ENCODE data around the gene SLC13A3. TPM values are rescaled to one million over a fixed set of nuclear protein-coding genes. Genes with fewer than 3 reads are reported as not detected.

Gene SLC13A3
- total RNA-seq, 2 donors from 2014 or later = 0.21 TPM; not detected in 1

- no peak overlapping the region for H3K27ac Mint-ChIP-seq
- DNase-seq (no peak), ATAC-seq (replicated peaks in 1 of 2) (no peak)
- H3K4me1 Mint-ChIP-seq (ENCODE audit: low read depth) = no peaks in the 10 kb centered on the region
- H3K36me3 Mint-ChIP-seq (ENCODE audit: insufficient read depth in 2 of 2) = no peaks in the 10 kb centered on the region
- H3K27me3 Mint-ChIP-seq (ENCODE audit: low read depth) = no peaks in the 10 kb centered on the region
- H3K4me3 Mint-ChIP-seq = no peak overlapping the region
- H3K9me3 Mint-ChIP-seq = no peaks in the 10 kb centered on the region
Observed at GRCh38 chr20:46642969-46643343, 8.3 kb downstream of the SLC13A3 start.

DNA sequence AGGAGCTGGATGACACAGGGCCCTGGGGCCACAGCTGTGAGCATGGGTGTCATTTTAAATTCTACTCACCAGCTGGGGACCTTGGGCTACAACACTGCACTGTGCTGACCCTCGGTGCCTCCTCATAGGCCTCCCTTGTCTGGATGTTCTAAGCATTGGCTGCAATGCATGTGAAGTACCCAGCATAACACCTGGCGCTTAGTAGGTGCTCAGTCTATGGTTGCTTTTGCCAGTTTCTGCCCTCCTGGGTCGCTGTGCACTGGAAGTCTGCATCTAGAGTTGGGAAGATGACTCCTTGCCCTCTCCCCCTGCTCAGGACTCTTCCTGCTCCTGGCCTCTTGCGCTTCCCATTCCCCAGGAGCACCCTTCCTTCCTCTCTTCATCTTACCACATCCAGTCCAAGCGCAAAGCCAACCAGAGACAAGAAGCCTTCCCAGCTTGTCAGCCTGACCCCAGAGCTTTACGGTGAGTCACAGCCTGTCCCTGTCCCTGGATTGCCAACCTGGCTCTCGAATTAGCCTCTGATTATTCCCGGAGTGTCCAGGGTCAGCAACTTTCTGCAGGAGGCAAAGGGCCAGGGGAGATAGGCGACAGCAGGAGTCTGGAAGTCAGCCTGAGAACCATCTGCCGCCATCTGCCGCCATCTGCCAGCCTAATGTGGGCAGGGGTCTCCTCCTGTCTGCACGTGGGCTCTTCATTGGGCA is 8.8 kb downstream of the SLC13A3 start:
- Mint-ChIP-seq H3K27ac (no peak overlapping the region), H3K27me3 (ENCODE audit: low read depth) (no peaks in the 10 kb centered on the region), H3K4me3 (no peak overlapping the region), H3K36me3 (ENCODE audit: insufficient read depth in 2 of 2) (no peaks in the 10 kb centered on the region), H3K9me3 (no peaks in the 10 kb centered on the region), H3K4me1 (ENCODE audit: low read depth) (no peaks in the 10 kb centered on the region)
- ATAC-seq (replicated peaks in 1 of 2) (no peak), DNase-seq (no peak)

DNA sequence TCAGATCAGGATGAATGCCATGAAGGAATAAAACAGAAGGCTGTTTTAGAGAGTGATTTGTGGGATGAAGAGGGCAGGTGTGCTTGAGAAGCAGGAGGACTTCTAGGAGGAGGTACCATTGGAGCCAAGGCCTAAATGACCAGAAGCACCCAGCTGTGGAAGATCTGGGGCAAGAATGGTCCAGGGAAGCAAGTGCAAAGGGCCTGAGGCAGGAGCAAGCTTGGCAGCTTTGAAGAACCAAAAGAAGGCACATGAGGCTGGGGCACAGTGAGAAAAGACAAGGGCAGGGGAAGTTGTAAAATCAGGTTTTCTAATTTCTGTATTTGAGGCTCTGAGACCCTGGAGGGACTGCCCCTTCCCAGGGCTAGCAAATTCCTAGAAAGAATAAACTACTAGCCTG is 9.8 kb downstream of the SLC13A3 start:
- H3K27me3 Mint-ChIP-seq (ENCODE audit: low read depth) = no peaks in the 10 kb centered on the region

GRCh38 chr20:46640536-46641311 is 10.5 kb downstream of the SLC13A3 start:
- Mint-ChIP-seq H3K9me3 (no peaks in the 10 kb centered on the region), H3K4me3 (no peak overlapping the region), H3K36me3 (ENCODE audit: insufficient read depth in 2 of 2) (no peaks in the 10 kb centered on the region), H3K27me3 (ENCODE audit: low read depth) (no peaks in the 10 kb centered on the region), H3K27ac (no peak overlapping the region), H3K4me1 (ENCODE audit: low read depth) (no peaks in the 10 kb centered on the region)
- no peak for ATAC-seq (replicated peaks in 1 of 2)
- DNase-seq = no peak

More for the DNA sequence above, 9.8 kb downstream of the SLC13A3 start:
- Mint-ChIP-seq H3K36me3 (ENCODE audit: insufficient read depth in 2 of 2) (no peaks in the 10 kb centered on the region), H3K4me3 (no peak overlapping the region), H3K27ac (no peak overlapping the region), H3K4me1 (ENCODE audit: low read depth) (no peaks in the 10 kb centered on the region), H3K9me3 (no peaks in the 10 kb centered on the region)
- no peak for DNase-seq
- no peak for ATAC-seq (replicated peaks in 1 of 2)

GRCh38 chr20:46640044-46640443 is 11.2 kb downstream of the SLC13A3 start:
- DNase-seq = no peak
- H3K9me3 Mint-ChIP-seq = no peaks in the 10 kb centered on the region
- H3K27me3 Mint-ChIP-seq (ENCODE audit: low read depth) = no peaks in the 10 kb centered on the region
- H3K36me3 Mint-ChIP-seq (ENCODE audit: insufficient read depth in 2 of 2) = no peaks in the 10 kb centered on the region
- no peak for ATAC-seq (replicated peaks in 1 of 2)
- H3K27ac Mint-ChIP-seq = no peak overlapping the region
- H3K4me3 Mint-ChIP-seq = no peak overlapping the region
- H3K4me1 Mint-ChIP-seq (ENCODE audit: low read depth) = no peaks in the 10 kb centered on the region

DNA sequence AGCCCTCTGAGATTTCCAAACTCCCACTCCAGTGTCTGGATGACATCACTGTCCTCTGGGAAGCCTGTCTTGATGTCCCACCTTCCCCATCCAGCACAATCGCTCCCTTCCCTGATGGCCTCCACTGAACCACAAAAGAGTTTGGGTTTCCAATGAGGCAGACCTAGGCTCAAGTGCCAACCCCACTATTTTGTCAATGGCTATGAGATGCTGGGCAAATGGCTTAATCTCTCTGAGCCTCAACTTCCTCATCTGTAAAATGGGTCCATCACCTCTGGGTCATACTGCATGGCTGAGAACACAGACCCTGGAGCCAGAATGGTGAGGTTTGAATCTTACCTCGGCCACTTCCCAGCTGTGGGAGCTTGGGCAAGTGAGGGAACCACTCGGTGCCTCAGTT is 11.7 kb downstream of the SLC13A3 start:
- Mint-ChIP-seq H3K4me1 (ENCODE audit: low read depth) (no peaks in the 10 kb centered on the region), H3K9me3 (no peaks in the 10 kb centered on the region), H3K27me3 (ENCODE audit: low read depth) (no peaks in the 10 kb centered on the region), H3K27ac (no peak overlapping the region), H3K36me3 (ENCODE audit: insufficient read depth in 2 of 2) (no peaks in the 10 kb centered on the region), H3K4me3 (no peak overlapping the region)
- DNase-seq (no peak), ATAC-seq (replicated peaks in 1 of 2) (no peak)

GRCh38 chr20:46638898-46639274 is 12.4 kb downstream of the SLC13A3 start:
- Mint-ChIP-seq H3K27me3 (ENCODE audit: low read depth) (no peaks in the 10 kb centered on the region), H3K9me3 (no peaks in the 10 kb centered on the region), H3K36me3 (ENCODE audit: insufficient read depth in 2 of 2) (no peaks in the 10 kb centered on the region), H3K27ac (no peak overlapping the region), H3K4me3 (no peak overlapping the region), H3K4me1 (ENCODE audit: low read depth) (no peaks in the 10 kb centered on the region)
- ATAC-seq (replicated peaks in 1 of 2) = no peak
- DNase-seq = no peak

DNA sequence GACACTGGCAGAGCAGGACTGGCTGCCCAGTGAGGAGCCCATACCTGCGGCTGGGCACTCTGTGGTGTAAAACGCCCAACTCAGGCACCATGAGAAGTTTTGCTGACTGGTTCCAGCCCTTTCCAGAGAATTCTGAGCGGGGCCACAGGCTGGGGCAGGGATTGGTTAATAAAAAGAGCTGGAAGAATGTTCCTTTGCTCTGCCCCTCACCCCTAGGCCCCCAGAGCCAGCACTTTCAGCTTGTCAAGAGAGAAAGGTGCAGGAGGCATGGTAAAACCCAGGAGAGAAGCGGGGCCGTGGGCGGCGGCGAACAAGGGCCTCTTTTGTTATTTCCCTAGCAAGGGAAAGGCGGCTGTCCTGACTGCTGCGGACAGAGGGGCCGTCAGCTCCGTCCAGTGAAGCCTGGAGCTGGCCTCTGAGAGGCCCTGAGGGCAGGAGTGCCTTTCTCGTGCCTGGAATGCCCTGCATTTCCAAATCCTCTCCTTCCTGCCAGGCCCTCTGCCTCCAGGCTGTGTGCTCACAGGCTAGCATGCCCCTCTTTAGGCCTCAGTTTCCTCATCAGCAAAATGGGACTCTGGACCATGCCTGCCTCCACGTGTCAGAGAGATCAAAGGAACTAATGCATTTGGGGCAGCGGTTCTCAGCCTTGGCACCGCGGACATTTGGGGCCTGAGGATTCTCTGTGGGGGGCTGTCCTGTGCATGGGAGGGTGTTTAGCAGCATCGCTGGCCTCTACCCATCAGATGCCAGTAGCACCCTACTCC is 12.9 kb downstream of the SLC13A3 start:
- H3K4me3 Mint-ChIP-seq = no peak overlapping the region
- H3K4me1 Mint-ChIP-seq (ENCODE audit: low read depth) = no peaks in the 10 kb centered on the region
- no peaks in the 10 kb centered on the region for H3K27me3 Mint-ChIP-seq (ENCODE audit: low read depth)
- ATAC-seq (replicated peaks in 1 of 2) = no peak
- H3K36me3 Mint-ChIP-seq (ENCODE audit: insufficient read depth in 2 of 2) = no peaks in the 10 kb centered on the region
- no peak overlapping the region for H3K27ac Mint-ChIP-seq
- no peak for DNase-seq
- H3K9me3 Mint-ChIP-seq = no peaks in the 10 kb centered on the region

- Mint-ChIP-seq H3K4me1 (ENCODE audit: low read depth) (no peaks in the 10 kb centered on the region), H3K4me3 (no peak overlapping the region), H3K27ac (no peak overlapping the region), H3K9me3 (no peaks in the 10 kb centered on the region), H3K27me3 (ENCODE audit: low read depth) (no peaks in the 10 kb centered on the region), H3K36me3 (ENCODE audit: insufficient read depth in 2 of 2) (no peaks in the 10 kb centered on the region)
- ATAC-seq (replicated peaks in 1 of 2) (no peak), DNase-seq (no peak)
Observed at GRCh38 chr20:46637427-46638133, 13.7 kb downstream of the SLC13A3 start.

DNA sequence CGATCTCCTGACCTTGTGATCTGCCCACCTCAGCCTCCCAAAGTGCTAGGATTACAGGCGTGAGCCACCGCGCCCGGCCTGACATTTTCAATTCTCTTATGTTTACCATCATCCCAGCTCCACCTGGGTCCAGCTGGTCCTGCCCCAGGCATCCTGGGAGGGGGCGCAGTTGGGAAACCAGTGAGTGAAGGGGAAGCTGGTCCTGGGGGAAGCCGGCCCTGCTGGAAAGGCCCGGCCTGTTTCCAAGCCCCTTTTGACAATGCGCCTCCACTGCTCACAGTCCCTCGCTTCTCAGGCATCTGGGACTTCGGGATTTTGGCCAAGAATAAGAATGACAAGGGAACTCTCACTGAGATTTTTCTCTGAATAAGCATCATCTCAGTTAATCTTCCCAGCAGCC is 14.2 kb downstream of the SLC13A3 start:
- no peaks in the 10 kb centered on the region for H3K9me3 Mint-ChIP-seq

DNA sequence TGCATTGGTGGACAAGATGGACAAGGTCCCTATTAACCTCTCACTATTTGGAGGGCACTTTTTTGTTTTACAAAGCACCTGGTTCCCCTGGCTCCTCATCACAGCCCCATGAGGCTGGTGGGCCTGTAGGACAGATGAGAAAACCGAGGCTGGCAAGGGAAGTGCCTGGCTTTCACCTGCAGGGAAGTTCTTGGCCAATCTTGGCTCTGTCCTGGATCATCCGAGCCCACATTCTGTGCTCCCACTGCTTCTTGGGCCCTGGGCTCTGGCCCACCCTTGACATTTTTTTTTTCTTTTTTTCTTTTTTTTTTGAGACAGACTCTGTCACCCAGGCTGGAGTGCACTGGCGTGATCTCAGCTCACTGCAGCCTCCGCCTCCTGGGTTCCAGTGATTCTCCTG is 14.7 kb downstream of the SLC13A3 start:
- Mint-ChIP-seq H3K36me3 (ENCODE audit: insufficient read depth in 2 of 2) (no peaks in the 10 kb centered on the region), H3K4me1 (ENCODE audit: low read depth) (no peaks in the 10 kb centered on the region), H3K27ac (no peak overlapping the region), H3K27me3 (ENCODE audit: low read depth) (no peaks in the 10 kb centered on the region), H3K4me3 (no peak overlapping the region), H3K9me3 (no peaks in the 10 kb centered on the region)
- DNase-seq (no peak), ATAC-seq (replicated peaks in 1 of 2) (no peak)

More for the DNA sequence above, 14.2 kb downstream of the SLC13A3 start:
- no peaks in the 10 kb centered on the region for H3K36me3 Mint-ChIP-seq (ENCODE audit: insufficient read depth in 2 of 2)
- no peaks in the 10 kb centered on the region for H3K27me3 Mint-ChIP-seq (ENCODE audit: low read depth)
- ATAC-seq (replicated peaks in 1 of 2) (no peak), DNase-seq (no peak)
- H3K4me3 Mint-ChIP-seq = no peak overlapping the region
- H3K4me1 Mint-ChIP-seq (ENCODE audit: low read depth) = no peaks in the 10 kb centered on the region
- no peak overlapping the region for H3K27ac Mint-ChIP-seq

DNA sequence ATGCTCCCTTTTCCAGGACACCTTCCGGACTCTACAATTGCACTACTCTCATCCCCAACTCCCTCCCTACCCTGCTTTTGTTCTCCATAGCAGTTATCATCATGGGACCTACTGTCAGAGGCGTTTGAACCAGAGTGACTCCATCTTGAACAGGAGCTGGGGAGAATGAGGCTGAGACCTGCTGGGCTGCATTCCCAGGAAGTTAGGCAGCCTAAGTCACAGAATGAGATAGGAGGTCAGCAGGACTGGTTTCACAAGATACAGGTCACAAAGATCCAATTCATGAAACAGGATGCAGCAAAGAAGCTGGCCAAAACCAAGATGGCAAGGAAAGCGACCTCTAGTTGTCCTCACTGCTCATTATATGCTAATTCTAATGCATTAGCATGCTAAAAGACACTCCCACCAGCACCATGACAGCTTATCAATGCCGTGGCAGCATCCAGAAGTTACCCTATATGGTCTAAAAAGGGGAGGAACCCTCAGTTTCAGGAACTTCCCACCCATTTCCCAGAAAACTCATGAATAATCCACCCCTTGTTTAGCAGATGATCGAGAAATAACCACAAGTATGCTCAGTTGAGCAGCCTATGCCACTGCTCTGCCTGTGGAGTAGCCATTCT is 15.6 kb downstream of the SLC13A3 start:
- Mint-ChIP-seq H3K27me3 (ENCODE audit: low read depth) (no peaks in the 10 kb centered on the region), H3K27ac (no peak overlapping the region)

More for the DNA sequence above, 15.6 kb downstream of the SLC13A3 start:
- Mint-ChIP-seq H3K9me3 (no peaks in the 10 kb centered on the region), H3K36me3 (ENCODE audit: insufficient read depth in 2 of 2) (no peaks in the 10 kb centered on the region), H3K4me3 (no peak overlapping the region), H3K4me1 (ENCODE audit: low read depth) (no peaks in the 10 kb centered on the region)
- ATAC-seq (replicated peaks in 1 of 2) (no peak), DNase-seq (no peak)
